T-helper 2 cell treated with Interferon-gamma antibody and Interleukin-4, amounts not matched to agents 5 μg/mL and 100 μg/mL, for 36 hours (primary cell): Measurements from ENCODE around the gene ADRA2B.
A peak's percentile ranks its signal among the peaks of the same experiment; 100 is the strongest.

Experiments used
- DNase-seq: peaks from one replicate; pipeline ENCODE4 v3.0.0; 2021; ENCODE audit warnings: low spot score
- H3K27ac Mint-ChIP-seq: one replicate; pipeline ENCODE4 v1.8.0; 2021; ENCODE audit warnings: mild to moderate bottlenecking, mixed read lengths
- H3K27me3 Mint-ChIP-seq: one replicate; pipeline ENCODE4 v1.8.0; 2021; ENCODE audit warnings: low read depth, mixed read lengths
- H3K36me3 Mint-ChIP-seq: one replicate; pipeline ENCODE4 v1.8.0; 2021; ENCODE audit warnings: low read depth, mixed read lengths
- H3K4me1 Mint-ChIP-seq: one replicate; pipeline ENCODE4 v1.8.0; 2021; ENCODE audit warnings: low read depth, mixed read lengths
- H3K4me3 Mint-ChIP-seq: one replicate; pipeline ENCODE4 v1.8.0; 2022; ENCODE audit warnings: mild to moderate bottlenecking, moderate library complexity, mixed read lengths
- H3K9me3 Mint-ChIP-seq: one replicate; pipeline ENCODE4 v1.8.0; 2021; ENCODE audit warnings: mixed read lengths

The ADRA2B gene

DNA sequence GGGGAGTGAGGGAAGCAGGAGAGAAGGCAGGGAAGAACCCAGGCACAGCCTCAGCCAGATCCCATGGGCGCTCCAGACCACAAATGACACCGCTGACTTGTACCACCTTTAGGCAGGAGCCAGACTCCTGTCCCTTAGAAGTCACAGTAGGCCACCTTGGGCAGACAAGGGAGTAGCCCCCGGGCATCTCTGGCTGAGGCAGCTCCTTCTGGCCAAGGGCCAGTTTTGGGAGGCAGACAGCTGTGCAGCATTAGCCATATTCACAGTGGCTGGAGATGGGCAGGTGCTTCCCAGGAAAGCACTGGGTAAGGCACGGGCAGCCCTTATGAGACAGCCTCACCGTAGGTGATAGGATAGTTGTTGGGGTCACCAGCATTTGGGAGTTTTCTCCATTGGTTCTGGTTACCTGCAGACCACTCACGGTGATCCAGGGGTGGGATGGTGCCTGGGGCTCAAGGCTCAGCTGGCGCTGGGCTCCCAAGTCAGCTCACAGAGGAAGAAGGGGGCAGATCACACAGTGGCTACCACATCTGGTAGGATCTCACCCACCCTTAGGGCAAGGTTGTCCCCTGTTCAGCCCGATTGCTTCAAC, 19.9 kb upstream of the ADRA2B start:
- Mint-ChIP-seq H3K27me3 (no peaks in the 10 kb centered on the region), H3K4me3 (no peak overlapping the region), H3K27ac (no peak overlapping the region), H3K9me3 (no peaks in the 10 kb centered on the region), H3K36me3 (no peaks in the 10 kb centered on the region), H3K4me1 (peaks cover 9% of the 10 kb centered on the region)
- DNase-seq = no peak

DNA sequence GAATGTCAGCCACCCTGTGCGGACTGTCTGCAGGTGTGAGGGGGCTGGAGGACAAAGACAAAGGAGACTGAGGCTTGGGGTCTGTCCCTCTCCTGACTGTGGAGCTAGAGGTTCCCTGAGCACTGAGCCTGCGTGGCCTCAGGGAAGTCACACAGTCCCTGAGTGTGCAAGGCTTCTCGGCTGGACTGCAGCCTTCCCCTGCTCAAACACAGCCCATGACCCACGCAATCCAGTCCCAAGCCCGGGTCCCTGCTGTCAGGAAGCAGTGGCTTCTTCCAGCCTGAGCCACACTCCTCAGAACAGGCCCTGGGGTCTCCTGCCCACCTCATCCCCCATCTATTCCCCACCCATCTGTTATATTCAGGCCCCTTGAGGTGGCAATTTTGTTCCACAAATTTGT, 19.2 kb upstream of the ADRA2B start:
- no peak overlapping the region for H3K27ac Mint-ChIP-seq
- H3K27me3 Mint-ChIP-seq = no peaks in the 10 kb centered on the region
- H3K4me1 Mint-ChIP-seq = peaks cover 12% of the 10 kb centered on the region
- DNase-seq = no peak
- H3K9me3 Mint-ChIP-seq = no peaks in the 10 kb centered on the region
- H3K36me3 Mint-ChIP-seq = no peaks in the 10 kb centered on the region
- H3K4me3 Mint-ChIP-seq = no peak overlapping the region

DNA sequence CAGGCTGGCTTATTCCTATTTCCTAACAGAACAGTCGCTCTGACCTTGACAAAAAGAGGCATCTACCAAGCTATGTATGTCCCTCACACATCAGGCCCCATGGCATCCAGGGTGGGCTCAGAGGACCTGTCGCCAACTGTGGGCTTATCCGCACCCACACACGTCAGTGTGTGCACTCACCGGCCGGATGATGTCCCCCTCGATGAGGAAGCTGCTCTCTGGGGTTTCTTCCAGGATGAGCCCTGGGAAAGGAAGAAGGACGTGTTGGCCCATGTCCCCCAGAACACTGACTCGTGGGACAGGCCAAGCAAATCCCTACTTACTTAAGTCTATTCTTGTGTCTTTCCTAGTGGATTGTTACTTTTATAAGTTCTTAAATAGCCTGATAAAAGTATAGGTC, 18.8 kb upstream of the ADRA2B start:
- H3K4me3 Mint-ChIP-seq = no peak overlapping the region
- no peaks in the 10 kb centered on the region for H3K27me3 Mint-ChIP-seq
- H3K9me3 Mint-ChIP-seq = no peaks in the 10 kb centered on the region
- peaks cover 16% of the 10 kb centered on the region for H3K4me1 Mint-ChIP-seq
- H3K27ac Mint-ChIP-seq = peak overlapping the region; percentile 4
- H3K36me3 Mint-ChIP-seq = no peaks in the 10 kb centered on the region
- DNase-seq = no peak

DNA sequence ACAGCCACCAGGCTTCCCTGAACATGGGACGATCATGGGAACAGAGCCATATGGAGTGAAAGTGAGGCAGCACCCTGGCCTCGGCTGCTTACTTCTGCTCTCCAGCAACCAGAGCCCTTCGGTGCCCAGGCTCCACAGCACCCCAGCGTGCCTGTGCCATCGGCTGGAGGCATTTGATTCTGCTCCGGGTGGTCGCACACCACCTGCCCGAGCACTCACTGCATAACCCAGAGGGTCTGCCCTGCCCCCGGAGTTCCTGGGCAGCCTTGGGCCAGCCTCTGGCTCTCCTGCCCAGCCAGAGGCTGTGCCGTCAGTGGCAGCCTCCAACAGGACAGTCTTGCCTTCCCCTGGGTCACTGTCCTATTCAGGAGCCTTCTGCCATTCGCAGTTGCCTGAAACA, 18.1 kb upstream of the ADRA2B start:
- H3K27ac Mint-ChIP-seq = no peak overlapping the region
- no peaks in the 10 kb centered on the region for H3K9me3 Mint-ChIP-seq
- H3K4me3 Mint-ChIP-seq = no peak overlapping the region

DNA sequence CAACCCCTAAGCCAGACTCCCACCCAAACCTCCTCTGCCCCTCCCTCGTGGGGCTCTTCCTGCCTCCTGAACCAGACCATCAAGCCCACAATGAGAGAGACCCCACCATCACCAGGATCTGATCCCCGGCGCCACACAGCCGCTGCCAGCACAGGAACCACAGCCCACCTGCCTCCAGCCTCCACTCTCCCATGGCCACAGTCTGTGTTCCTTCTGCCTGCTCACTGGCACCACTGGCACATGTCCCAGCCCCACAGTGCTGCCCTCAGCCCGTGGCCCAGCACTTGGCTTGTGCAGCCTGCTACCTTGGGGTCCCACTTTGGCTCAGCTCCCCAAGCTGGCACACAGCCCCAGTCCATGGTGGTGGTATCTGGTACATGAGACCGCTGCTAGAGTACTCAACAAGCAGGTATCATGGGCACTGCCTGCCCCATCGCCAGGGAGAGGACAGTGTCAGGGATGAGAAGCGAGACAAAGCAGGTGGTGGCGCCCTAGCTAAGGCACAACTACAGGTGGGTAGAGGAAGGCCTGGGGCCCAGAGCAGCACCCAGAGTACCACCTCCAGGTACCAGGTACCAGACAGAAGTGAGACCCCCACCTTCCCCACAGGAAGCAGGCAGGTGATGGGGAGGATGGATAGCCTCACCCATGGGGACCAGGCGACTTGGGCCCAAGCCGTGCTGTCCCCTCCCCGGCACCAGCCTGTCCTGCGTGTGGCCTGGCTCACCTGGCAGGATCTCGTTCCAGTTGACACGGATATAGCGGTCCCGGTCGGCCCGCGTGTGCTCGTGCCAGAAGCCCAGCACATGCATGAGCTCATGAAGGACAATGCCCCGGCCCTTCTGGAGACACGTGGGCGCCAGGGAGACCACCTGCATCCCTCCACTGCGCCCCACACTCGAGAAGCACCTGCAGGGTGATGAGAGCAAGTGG, 15.7 kb upstream of the ADRA2B start:
- peak overlapping the region; percentile 34 for H3K4me3 Mint-ChIP-seq

More for the DNA sequence above, 18.1 kb upstream of the ADRA2B start:
- H3K4me1 Mint-ChIP-seq = peaks cover 16% of the 10 kb centered on the region
- H3K27me3 Mint-ChIP-seq = no peaks in the 10 kb centered on the region
- no peak for DNase-seq
- no peaks in the 10 kb centered on the region for H3K36me3 Mint-ChIP-seq

DNA sequence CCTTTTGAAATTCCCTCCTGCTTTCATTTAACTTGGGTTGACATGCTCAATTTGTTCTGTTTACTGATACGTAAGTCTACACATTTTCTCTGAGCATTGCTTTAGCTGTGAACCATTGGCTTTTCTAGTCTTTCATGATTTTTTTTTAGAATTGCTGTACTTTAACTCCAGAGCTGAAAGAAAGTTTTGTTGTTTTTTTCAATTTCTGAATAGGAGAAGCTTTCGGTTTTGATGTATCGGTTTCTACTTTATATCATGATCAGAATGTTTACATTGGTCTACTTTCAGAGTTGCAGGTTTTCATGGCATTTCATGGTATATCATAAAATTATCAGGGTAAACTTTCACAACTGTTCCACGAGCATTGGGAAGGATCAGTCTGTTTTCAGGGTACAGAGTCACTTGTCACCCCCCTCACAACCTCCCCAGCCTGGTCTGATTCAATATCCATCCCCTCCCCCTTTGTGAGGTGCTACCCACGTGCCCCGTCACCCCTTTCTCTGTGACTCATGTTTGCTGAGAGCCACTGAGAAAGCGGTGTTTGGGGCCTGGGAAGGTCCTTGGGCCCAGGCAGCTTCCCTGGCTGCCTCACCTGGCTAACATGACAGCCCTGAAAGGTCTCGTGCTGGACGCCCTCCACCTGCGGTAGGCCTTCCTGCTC, 14.9 kb upstream of the ADRA2B start:
- no peaks in the 10 kb centered on the region for H3K9me3 Mint-ChIP-seq
- no peaks in the 10 kb centered on the region for H3K36me3 Mint-ChIP-seq
- peak; percentile 37 for DNase-seq

More for the DNA sequence above, 15.7 kb upstream of the ADRA2B start:
- Mint-ChIP-seq H3K4me1 (peaks cover 16% of the 10 kb centered on the region), H3K9me3 (no peaks in the 10 kb centered on the region), H3K36me3 (no peaks in the 10 kb centered on the region), H3K27ac (peak overlapping the region; percentile 69), H3K27me3 (no peaks in the 10 kb centered on the region)
- no peak for DNase-seq

DNA sequence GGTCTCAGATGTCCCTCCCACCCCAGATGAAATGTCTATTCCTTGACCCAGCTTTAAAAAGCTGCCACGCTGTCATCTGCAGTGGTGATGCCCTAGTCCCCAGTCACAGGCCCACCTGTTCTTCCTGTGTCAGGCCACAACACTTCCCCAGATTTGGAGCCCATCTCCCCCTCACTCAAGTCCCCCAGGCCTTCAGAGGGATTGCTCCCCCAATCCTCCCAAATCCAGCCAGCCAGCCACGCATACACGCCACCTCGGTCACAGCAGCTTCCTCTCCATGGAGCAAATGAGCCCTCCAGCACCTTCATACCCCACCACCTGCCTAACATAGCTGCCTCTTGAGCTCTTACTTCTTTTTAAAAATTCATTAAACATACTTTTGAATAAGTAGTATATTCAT, 14.1 kb upstream of the ADRA2B start:
- Mint-ChIP-seq H3K27ac (no peak overlapping the region), H3K4me3 (no peak overlapping the region), H3K27me3 (no peaks in the 10 kb centered on the region), H3K36me3 (no peaks in the 10 kb centered on the region), H3K9me3 (no peaks in the 10 kb centered on the region), H3K4me1 (peaks cover 16% of the 10 kb centered on the region)
- DNase-seq = no peak

More for the DNA sequence above, 14.9 kb upstream of the ADRA2B start:
- no peak overlapping the region for H3K4me3 Mint-ChIP-seq
- H3K27ac Mint-ChIP-seq = peak overlapping the region; percentile 69
- no peaks in the 10 kb centered on the region for H3K27me3 Mint-ChIP-seq
- peaks cover 16% of the 10 kb centered on the region for H3K4me1 Mint-ChIP-seq

DNA sequence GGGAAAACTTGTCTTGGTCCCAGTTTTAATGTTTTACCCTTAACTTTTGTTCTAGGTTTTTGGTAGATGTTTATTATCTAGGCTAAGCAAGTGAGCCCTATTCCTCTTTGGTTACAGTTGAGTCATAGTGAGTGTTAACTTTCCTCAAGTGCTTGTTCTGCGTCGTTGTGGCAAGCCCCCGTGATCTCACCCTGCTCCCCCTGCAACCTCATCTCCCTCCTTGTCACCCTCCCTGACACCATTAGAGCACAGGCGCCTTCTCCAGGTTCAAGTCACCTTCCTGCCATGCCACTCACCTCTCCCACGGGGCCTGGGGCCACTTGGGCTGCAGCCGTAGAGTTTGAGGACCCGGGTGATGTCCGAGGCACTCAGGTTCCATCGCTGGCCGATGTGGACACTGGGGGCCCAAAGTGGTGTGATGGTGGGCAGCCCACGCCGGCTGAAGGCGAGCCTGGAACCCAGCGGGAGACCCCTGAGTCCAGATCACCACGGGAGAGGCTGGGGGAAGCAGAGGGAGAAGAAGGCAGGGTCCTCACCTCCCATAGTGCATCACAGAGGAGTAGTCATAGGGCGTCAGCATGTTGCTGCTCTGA, 13.3 kb upstream of the ADRA2B start:
- H3K27me3 Mint-ChIP-seq = no peaks in the 10 kb centered on the region
- no peaks in the 10 kb centered on the region for H3K36me3 Mint-ChIP-seq
- H3K4me3 Mint-ChIP-seq = no peak overlapping the region
- H3K4me1 Mint-ChIP-seq = peaks cover 16% of the 10 kb centered on the region
- H3K27ac Mint-ChIP-seq = no peak overlapping the region
- no peak for DNase-seq
- H3K9me3 Mint-ChIP-seq = no peaks in the 10 kb centered on the region

DNA sequence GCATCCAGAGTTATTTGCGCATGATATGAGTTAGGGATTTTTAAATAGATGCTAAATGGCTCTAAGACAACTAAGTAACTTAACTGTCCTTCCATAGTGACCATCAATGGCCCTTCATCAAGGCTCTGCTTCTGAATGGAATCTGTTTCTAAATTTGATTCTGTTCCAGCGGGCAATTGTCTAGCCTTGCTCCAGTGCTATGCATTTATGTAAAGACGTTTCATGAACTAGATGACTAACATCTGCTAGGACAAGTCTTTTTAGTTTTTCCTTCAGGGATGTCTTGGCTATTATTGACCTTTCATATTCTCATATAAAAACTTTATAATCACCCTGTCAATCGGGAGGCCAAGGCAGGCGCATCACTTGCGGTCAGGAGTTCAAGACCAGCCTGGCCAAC, 12.1 kb upstream of the ADRA2B start:
- Mint-ChIP-seq H3K4me3 (no peak overlapping the region), H3K9me3 (no peaks in the 10 kb centered on the region), H3K27ac (no peak overlapping the region), H3K4me1 (peaks cover 16% of the 10 kb centered on the region), H3K36me3 (no peaks in the 10 kb centered on the region), H3K27me3 (no peaks in the 10 kb centered on the region)
- DNase-seq = no peak

DNA sequence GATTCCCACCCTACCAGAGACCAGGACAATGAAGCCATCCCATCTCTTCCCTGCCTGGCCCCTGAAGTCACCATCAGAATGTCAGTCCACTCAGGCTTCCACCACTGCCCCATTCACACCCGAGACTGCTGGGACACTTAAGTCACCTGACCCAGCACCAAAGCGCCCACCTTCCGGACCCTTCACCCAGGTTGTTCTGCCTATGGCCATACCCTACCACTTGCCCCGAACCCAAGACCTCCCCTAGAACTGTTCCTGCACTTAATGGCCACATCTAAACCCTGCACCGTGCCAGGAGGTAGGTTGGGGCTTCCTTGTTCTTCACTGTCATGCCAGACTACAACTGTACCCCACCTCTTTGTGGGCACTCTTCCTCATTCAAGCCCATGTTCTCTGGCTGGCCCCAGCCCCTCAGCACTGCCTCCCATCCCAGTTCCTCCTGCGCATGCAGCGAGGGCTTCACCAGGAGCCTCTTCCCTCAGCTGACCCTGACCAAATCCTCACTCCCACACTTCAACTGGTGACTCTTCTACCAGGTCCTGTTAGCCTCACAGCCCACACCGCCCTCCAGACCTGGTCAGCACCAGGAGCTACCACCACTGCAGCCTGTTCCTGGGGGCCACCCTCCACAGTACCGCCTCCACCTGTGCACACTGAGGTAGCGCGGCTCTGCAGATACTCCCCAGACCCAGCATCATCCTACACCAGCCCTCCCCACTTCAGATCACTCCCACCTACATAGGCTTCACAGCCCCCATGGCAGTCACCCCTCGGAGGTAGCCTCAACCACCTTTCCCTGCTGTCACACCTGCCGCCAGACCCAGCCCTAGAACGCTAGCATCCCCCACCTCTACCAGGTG, 8.3 kb upstream of the ADRA2B start:
- H3K9me3 Mint-ChIP-seq = no peaks in the 10 kb centered on the region
- H3K27ac Mint-ChIP-seq = no peak overlapping the region
- DNase-seq = no peak
- H3K4me1 Mint-ChIP-seq = peaks cover 8% of the 10 kb centered on the region
- no peaks in the 10 kb centered on the region for H3K36me3 Mint-ChIP-seq
- H3K4me3 Mint-ChIP-seq = no peak overlapping the region
- peaks cover 20% of the 10 kb centered on the region for H3K27me3 Mint-ChIP-seq

DNA sequence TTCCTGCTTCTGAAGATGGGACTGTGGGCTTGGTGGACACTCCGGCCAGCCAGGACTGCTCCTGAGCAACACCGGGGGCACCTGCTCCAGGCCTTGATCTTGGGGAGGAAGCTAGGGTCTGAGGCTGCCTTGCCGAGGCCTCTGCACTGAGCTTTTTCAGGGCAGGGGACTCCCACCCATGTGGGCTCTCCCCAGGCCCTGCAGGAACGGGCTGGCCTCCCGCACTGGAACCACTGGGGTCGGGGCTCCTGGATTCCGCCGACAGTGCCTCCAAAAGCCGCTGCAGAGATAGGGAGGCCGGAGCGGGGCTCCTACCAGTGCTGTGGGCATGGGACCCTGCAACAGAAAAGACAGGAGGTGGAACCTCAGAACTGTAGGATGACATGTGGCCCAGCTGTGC, 7.6 kb upstream of the ADRA2B start:
- Mint-ChIP-seq H3K4me3 (no peak overlapping the region), H3K9me3 (no peaks in the 10 kb centered on the region), H3K27ac (no peak overlapping the region), H3K27me3 (peaks cover 26% of the 10 kb centered on the region), H3K4me1 (peaks cover 8% of the 10 kb centered on the region), H3K36me3 (no peaks in the 10 kb centered on the region)
- no peak for DNase-seq

DNA sequence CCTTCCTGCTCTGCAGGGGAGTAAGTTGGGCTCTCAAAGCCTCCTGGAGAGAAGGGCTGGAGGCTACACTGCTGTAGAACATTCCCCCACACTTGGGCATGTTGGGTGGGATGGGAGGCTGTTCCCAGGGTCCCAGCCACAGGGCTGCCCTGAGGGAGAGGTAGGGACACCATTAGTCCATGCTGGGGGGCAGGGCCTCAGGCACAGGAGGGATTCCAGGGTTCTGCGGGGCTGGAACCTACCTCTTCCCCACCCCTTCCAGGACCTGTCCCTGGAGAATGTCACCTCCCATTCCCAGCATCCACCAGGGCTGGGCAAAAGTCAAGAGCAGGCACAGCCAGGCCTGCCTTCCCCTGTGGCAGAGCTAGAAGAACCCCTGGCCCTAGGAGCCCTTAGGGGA, 6.9 kb upstream of the ADRA2B start:
- DNase-seq = no peak
- H3K4me3 Mint-ChIP-seq = no peak overlapping the region
- peaks cover 29% of the 10 kb centered on the region for H3K27me3 Mint-ChIP-seq
- H3K36me3 Mint-ChIP-seq = no peaks in the 10 kb centered on the region
- no peaks in the 10 kb centered on the region for H3K9me3 Mint-ChIP-seq
- peaks cover 8% of the 10 kb centered on the region for H3K4me1 Mint-ChIP-seq
- no peak overlapping the region for H3K27ac Mint-ChIP-seq

DNA sequence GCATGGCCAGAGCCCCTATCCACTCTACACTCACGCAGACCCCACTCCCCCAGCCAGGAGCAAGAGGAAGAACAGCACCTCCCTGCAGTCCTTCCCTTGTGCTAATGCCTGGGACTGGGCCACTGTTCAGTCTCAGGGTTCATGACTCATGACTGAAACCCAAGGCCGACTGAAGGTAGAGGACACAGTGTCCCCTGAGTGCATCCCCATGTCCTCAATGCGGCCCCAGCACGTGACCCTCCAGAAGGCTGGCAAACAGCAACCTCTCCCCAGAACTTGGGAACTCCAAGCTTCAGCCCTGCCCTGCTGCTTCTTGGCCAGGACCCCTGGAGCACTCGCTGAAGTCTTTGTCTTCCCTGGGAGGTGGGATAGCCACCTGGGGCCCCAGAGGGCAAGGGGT, 6.0 kb upstream of the ADRA2B start:
- Mint-ChIP-seq H3K36me3 (no peaks in the 10 kb centered on the region), H3K27me3 (peaks cover 29% of the 10 kb centered on the region), H3K9me3 (no peaks in the 10 kb centered on the region), H3K4me3 (no peak overlapping the region), H3K4me1 (peaks cover 11% of the 10 kb centered on the region), H3K27ac (no peak overlapping the region)
- DNase-seq = no peak
